IMR-90 (cell line): Measurements from ENCODE around the gene RGS7BP. TPM values are rescaled to one million over a fixed set of nuclear protein-coding genes. Genes with fewer than 3 reads are reported as not detected.

Source experiments
- ATAC-seq: fragments of 200-7000 bp; cut with Tn5 transposase; 2 replicates; pipeline ENCODE4 v1.9.1; 2020; ENCODE audit warnings: low read depth, mild to moderate bottlenecking, moderate library complexity
- BruUV-seq: library from RNA; stranded (reverse); fragments of 400-500 nt; replicated peaks from 2 replicates; lab custom pipeline; 2021; lab: Mats Ljungman, UMichigan
- CTCF ChIA-PET: fragments of 300-600 bp; formaldehyde crosslinking; extraction: SDS; loops from one replicate; lab custom pipeline; 2021; ENCODE audit warnings: antibody characterized with exemption; lab: Yijun Ruan, JAX
- POLR2A ChIA-PET: fragments of 300-600 bp; sonication (Branson Sonifier 250); formaldehyde crosslinking; loops from one replicate; lab custom pipeline; 2022; ENCODE audit warnings: antibody characterized with exemption; ENCODE audit not compliant: unreplicated experiment; lab: Charles Lee
- DNase-seq: peaks from one replicate; pipeline ENCODE4 v3.0.0; 2013
- H2AFZ ChIP-seq: replicated peaks from 2 replicates; pipeline ENCODE3; 2013; ENCODE audit warnings: low read length, mild to moderate bottlenecking; ENCODE audit not compliant: poor library complexity
- H2AK5ac ChIP-seq: 2 replicates; pipeline ENCODE4 v1.6.1; 2013; ENCODE audit warnings: low read depth, low read length, inconsistent platforms
- H2AK9ac ChIP-seq: replicated peaks from 2 replicates; pipeline ENCODE3; 2013; ENCODE audit warnings: mild to moderate bottlenecking, low read depth, low read length, moderate library complexity; ENCODE audit not compliant: poor library complexity
- H2BK120ac ChIP-seq: 2 replicates; pipeline ENCODE4 v1.6.1; 2013; ENCODE audit warnings: low read depth, low read length, inconsistent platforms
- H2BK15ac ChIP-seq: 3 replicates; pipeline ENCODE4 v1.6.1; 2013; ENCODE audit warnings: low read depth, low read length, inconsistent platforms
- H2BK20ac ChIP-seq: 2 replicates; pipeline ENCODE4 v1.6.1; 2013; ENCODE audit warnings: low read depth, mild to moderate bottlenecking, inconsistent platforms, low read length, moderate library complexity
- H2BK5ac ChIP-seq: 2 replicates; pipeline ENCODE4 v1.6.1; 2013; ENCODE audit warnings: mild to moderate bottlenecking, low read depth, low read length, inconsistent platforms; ENCODE audit not compliant: poor library complexity, severe bottlenecking
- H3K14ac ChIP-seq: replicated peaks from 2 replicates; pipeline ENCODE4 v1.6.1; 2013; ENCODE audit warnings: low read depth, low read length, inconsistent platforms
- H3K18ac ChIP-seq: 2 replicates; pipeline ENCODE4 v1.6.1; 2013; ENCODE audit warnings: low read depth, low read length, control low read depth
- H3K23ac ChIP-seq: 2 replicates; pipeline ENCODE4 v1.6.1; 2013; ENCODE audit warnings: low read depth, low read length, inconsistent platforms
- H3K27ac ChIP-seq: 2 replicates; pipeline ENCODE4 v1.5.1; 2013; ENCODE audit warnings: mild to moderate bottlenecking, control low read depth, low read length; ENCODE audit not compliant: insufficient read depth
- H3K27me3 ChIP-seq: 2 replicates; pipeline ENCODE4 v1.6.1; 2013; ENCODE audit warnings: low read length; ENCODE audit not compliant: control insufficient read depth, insufficient read depth
- H3K36me3 ChIP-seq: 2 replicates; pipeline ENCODE4 v1.6.1; 2013; ENCODE audit warnings: low read length, mixed read lengths; ENCODE audit not compliant: control insufficient read depth, insufficient read depth
- H3K4ac ChIP-seq: 2 replicates; pipeline ENCODE4 v1.6.1; 2013; ENCODE audit warnings: low read depth, low read length, inconsistent platforms
- H3K4me1 ChIP-seq: 2 replicates; pipeline ENCODE4 v1.6.1; 2013; ENCODE audit warnings: low read length, mixed read lengths; ENCODE audit not compliant: control insufficient read depth, insufficient read depth
- H3K4me2 ChIP-seq: 2 replicates; pipeline ENCODE4 v1.6.1; 2013; ENCODE audit warnings: low read depth, mild to moderate bottlenecking, control low read depth, low read length, moderate library complexity
- H3K4me3 ChIP-seq: 2 replicates; pipeline ENCODE4 v1.5.1; 2013; ENCODE audit warnings: low read depth, mild to moderate bottlenecking, control low read depth, low read length, moderate library complexity; ENCODE audit not compliant: insufficient read depth
- H3K56ac ChIP-seq: 2 replicates; pipeline ENCODE4 v1.6.1; 2013; ENCODE audit warnings: low read length, inconsistent platforms; ENCODE audit not compliant: insufficient read depth; ENCODE audit errors: extremely low read depth
- H3K79me1 ChIP-seq, 2 experiments: 2 replicates each; pipeline ENCODE4 v1.6.1; 2013; ENCODE audit warnings: low read length in 2 of 2, inconsistent platforms in 1 of 2, low read depth in 1 of 2
- H3K9ac ChIP-seq: 2 replicates; pipeline ENCODE4 v1.6.1; 2013; ENCODE audit warnings: low read depth, low read length, control low read depth
- H3K9me1 ChIP-seq: 2 replicates; pipeline ENCODE4 v1.6.1; 2013; ENCODE audit warnings: low read length, inconsistent platforms; ENCODE audit not compliant: insufficient read depth
- H3K9me3 ChIP-seq: 2 replicates; pipeline ENCODE4 v1.6.1; 2013; ENCODE audit warnings: low read length; ENCODE audit not compliant: control insufficient read depth, insufficient read depth
- H4K20me1 ChIP-seq: 2 replicates; pipeline ENCODE4 v1.6.1; 2013; ENCODE audit warnings: low read length, inconsistent platforms; ENCODE audit not compliant: insufficient read depth
- H4K5ac ChIP-seq: 2 replicates; pipeline ENCODE4 v1.6.1; 2013; ENCODE audit warnings: mild to moderate bottlenecking, low read depth, low read length, control low read depth
- H4K8ac ChIP-seq, 2 experiments: 2 replicates each; pipeline ENCODE4 v1.6.1; 2013; ENCODE audit warnings: low read depth in 2 of 2, low read length in 2 of 2, control low read depth in 1 of 2, inconsistent platforms in 1 of 2
- H4K91ac ChIP-seq: 2 replicates; pipeline ENCODE4 v1.6.1; 2013; ENCODE audit warnings: low read depth, low read length, inconsistent platforms; ENCODE audit not compliant: insufficient read depth
- CEBPB ChIP-seq: IDR thresholded peaks from 2 replicates; pipeline ENCODE4 v1.6.1; 2012; ENCODE audit warnings: low read depth, low read length, improper control_type of control experiment
- CHD1 ChIP-seq: IDR thresholded peaks from 2 replicates; pipeline ENCODE4 v1.6.1; 2012; ENCODE audit warnings: low read depth, low read length, improper control_type of control experiment
- MAFK ChIP-seq: IDR thresholded peaks from 2 replicates; pipeline ENCODE4 v1.6.1; 2012; ENCODE audit warnings: low read depth, low read length, improper control_type of control experiment
- NFE2L2 ChIP-seq: fragments of 150-350 bp; IDR thresholded peaks from 2 replicates; pipeline ENCODE4 v1.6.1; 2016; ENCODE audit warnings: low read depth, mild to moderate bottlenecking, low read length
- RAD21 ChIP-seq: IDR thresholded peaks from 2 replicates; pipeline ENCODE4 v1.6.1; 2012; ENCODE audit warnings: low read length, improper control_type of control experiment
- RCOR1 ChIP-seq: IDR thresholded peaks from 2 replicates; pipeline ENCODE4 v1.6.1; 2012; ENCODE audit warnings: mild to moderate bottlenecking, low read length, improper control_type of control experiment; ENCODE audit not compliant: insufficient replicate concordance
- WGBS, 2 experiments: methylation state at CpG; one replicate each; pipeline versions ENCODE4 v1.1.5 to v1.1.7; 2013; ENCODE audit warnings: missing lambda C conversion rate in 2 of 2; ENCODE audit not compliant: insufficient read length in 1 of 2; ENCODE audit errors: extremely low coverage in 2 of 2; 5-methylcytosine and 5-hydroxymethylcytosine counted together
- dilution Hi-C: fragments of 300-500 bp; cut with HindIII; formaldehyde crosslinking; loops from one replicate; pipeline ENCODE4 v1.14.3; 2018; ENCODE audit warnings: low sequenced_read_pairs; ENCODE audit not compliant: unreplicated experiment
- in situ Hi-C: fragments of 300-500 bp; cut with MboI; formaldehyde crosslinking; loops from 3 replicates; pipeline ENCODE4 v1.14.3; 2019; ENCODE audit warnings: low sequenced_read_pairs, inconsistent platforms, mixed read lengths
- intact Hi-C: fragments of 100-400 bp; cut with micrococcal nuclease; formaldehyde crosslinking; loops from 2 replicates; pipeline ENCODE4 v1.10.0; 2022
- polyA plus RNA-seq, 3 experiments: library from polyadenylated mRNA; depleted of rRNA; stranded (reverse); fragments of >200 nt; gene quantifications; 2 replicates each; pipeline ENCODE4 v1.2.3, GENCODE V29; 2012; ENCODE audit warnings: low replicate concordance in 1 of 3
- total RNA-seq: library from RNA; depleted of rRNA; stranded (reverse); fragments of >200 nt; gene quantifications from 2 replicates; pipeline ENCODE4 v1.2.3, GENCODE V29; 2012

The RGS7BP gene
- total and polyA plus RNA-seq, 2 of the 4 experiments (the other 2 are of a cell fraction), result not detected

DNA sequence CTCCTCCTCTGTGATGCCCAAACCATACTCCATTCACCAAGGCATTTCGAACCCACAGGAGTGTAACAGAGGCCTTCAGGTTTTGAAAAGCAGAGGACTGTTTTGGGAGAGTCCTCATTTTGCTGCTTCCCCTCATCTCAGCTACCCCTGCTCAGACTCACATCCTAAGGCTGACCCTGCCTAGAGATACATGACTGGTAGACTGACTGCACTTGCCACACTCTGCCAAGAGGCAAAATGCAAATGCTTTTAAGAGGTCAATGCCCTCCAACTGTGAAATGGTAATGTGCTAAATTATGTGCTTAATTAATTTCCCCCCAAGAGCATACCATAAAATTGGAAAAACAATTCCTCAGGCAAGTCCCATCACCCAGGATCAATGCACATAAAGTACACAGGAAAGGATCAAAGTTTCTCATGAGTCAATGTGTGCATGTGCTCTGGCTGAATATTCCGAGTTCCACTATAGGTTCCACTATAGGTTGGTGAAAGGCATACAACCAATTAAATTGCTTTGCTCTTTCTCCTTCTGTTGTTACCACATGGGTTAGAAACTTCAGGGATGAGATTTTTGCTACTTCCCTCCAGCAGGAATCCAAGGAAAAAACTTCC lies 87.0 kb downstream of the RGS7BP start:
- Histone ChIP-seq H4K20me1 (no peaks in the 10 kb centered on the region), H2BK20ac (no peak overlapping the region), H3K79me1 (no peaks in the 10 kb centered on the region), H3K9ac (no peak overlapping the region), H4K91ac (no peak overlapping the region), H3K27me3 (no peaks in the 10 kb centered on the region; the same call in 1 of the 2 replicates), H3K36me3 (no peaks in the 10 kb centered on the region), H3K27ac (no peak overlapping the region), H2BK15ac (no peak overlapping the region), H3K9me1 (no peaks in the 10 kb centered on the region), H3K4ac (no peak overlapping the region), H4K8ac (no peak overlapping the region), H2BK120ac (no peak overlapping the region), H3K18ac (no peak overlapping the region), H2BK5ac (no peak overlapping the region), H3K56ac (no peak overlapping the region), H4K5ac (no peak overlapping the region), H2AK5ac (no peak overlapping the region), H3K14ac (no peak overlapping the region), H3K4me2 (no peak overlapping the region), H2AK9ac (no peak overlapping the region), H3K9me3 (no peaks in the 10 kb centered on the region), H2AFZ (no peak overlapping the region), H3K4me1 (no peaks in the 10 kb centered on the region), H3K4me3 (no peak overlapping the region), H3K23ac (no peak overlapping the region)
- BruUV-seq, result no TSS peak
- dilution Hi-C loops, result no loop called here
- intact Hi-C loops, result no loop called here
- in situ Hi-C loops, result no loop called here
- TF ChIP-seq RCOR1 (no peak), RAD21 (no peak), NFE2L2 (no peak), MAFK (no peak), CHD1 (no peak), CEBPB (no peak)
- ChIA-PET CTCF (interaction anchor here (0.6 to 1.5 kb wide), 2 partner anchors 9 to 19 kb away, joined by 3 to 4 read pairs; no protein-coding TSS in a partner anchor), POLR2A (no interaction called here)
- no CpG with 5 or more reads among the region's 2 CpGs for WGBS, 2 experiments
- no peak for ATAC-seq
- DNase-seq, result no peak
